Measurements from ENCODE around the gene CATSPERE.

The CATSPERE gene, protein sequence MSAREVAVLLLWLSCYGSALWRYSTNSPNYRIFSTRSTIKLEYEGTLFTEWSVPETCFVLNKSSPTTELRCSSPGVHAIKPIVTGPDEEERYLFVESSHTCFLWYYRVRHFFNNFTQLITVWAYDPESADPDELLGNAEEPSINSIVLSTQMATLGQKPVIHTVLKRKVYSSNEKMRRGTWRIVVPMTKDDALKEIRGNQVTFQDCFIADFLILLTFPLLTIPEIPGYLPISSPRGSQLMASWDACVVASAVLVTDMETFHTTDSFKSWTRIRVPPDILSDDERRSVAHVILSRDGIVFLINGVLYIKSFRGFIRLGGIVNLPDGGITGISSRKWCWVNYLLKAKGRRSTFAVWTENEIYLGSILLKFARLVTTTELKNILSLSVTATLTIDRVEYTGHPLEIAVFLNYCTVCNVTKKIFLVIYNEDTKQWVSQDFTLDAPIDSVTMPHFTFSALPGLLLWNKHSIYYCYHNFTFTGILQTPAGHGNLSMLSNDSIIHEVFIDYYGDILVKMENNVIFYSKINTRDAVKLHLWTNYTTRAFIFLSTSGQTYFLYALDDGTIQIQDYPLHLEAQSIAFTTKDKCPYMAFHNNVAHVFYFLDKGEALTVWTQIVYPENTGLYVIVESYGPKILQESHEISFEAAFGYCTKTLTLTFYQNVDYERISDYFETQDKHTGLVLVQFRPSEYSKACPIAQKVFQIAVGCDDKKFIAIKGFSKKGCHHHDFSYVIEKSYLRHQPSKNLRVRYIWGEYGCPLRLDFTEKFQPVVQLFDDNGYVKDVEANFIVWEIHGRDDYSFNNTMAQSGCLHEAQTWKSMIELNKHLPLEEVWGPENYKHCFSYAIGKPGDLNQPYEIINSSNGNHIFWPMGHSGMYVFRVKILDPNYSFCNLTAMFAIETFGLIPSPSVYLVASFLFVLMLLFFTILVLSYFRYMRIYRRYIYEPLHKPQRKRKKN

DNA sequence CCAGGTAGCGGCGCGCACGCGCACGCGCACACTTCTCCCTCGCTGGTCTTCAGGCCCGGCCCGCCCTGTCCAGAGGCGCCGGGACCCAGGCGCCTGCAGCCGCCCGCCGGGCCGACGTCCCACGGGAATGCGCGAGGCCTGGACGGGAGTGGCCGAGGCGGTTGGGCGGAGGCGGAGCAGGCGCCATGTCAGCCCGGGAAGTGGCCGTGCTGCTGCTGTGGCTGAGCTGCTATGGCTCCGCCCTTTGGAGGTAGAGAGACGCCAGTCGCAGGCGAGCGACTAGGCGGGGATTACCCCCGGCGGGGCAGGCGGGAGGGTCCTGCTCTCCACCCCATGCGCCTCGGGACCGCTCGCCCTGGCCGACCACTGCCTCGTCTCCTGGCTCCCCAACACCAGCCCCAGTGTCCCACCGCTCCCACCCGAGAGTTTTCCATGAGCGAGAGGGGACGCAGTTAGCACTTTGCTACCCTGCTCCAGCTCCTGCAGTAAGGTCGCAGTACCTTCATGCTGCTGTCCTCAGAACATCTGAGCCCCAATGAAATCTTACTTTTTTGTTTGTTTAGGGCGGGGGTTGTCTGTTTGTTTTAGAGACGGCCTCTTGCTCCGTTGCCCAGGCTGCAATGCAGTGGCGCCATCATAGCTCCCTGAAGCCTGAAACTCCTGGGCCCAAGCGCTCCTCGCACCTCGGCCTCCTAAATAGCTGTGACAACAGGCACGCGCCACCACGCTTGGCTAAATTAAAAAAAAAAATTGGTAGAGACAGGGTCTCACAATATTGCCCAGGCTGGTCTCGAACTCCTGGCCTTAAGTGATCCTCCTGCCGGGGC, at the start of gene CATSPERE:
TSS of gene CATSPERE (plus strand) at position 29 of the 827 bp plus-strand sequence. CDS start at position 186, 157 bp downstream.
- peak; percentile 93 for DNase-seq

- DNase-seq, result no peak
These were observed 48.9 kb upstream of the CATSPERE start for GRCh38 chr1:244412176-244412575.

DNA sequence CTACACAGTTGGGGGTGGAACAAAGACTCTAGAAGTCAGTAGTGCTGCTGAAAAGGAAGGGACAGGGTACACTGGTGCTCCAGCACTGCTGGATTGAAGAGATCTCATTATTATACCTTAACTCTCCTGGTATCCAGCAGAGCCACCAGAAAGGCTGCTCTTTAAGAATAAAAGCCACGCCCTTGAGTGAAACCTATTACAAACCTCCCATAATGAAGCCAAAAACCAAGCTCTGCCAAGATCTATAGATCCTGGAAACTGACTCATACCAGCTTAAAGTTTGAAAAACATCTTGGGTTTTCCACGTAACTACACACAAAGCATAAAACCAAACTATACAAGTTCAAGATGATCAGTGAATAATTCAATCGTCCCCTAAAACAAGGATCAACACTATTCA, 47.3 kb upstream of the CATSPERE start:
- DNase-seq, result no peak

- no peak for DNase-seq
These were observed 46.5 kb upstream of the CATSPERE start for GRCh38 chr1:244414543-244414942.

DNA sequence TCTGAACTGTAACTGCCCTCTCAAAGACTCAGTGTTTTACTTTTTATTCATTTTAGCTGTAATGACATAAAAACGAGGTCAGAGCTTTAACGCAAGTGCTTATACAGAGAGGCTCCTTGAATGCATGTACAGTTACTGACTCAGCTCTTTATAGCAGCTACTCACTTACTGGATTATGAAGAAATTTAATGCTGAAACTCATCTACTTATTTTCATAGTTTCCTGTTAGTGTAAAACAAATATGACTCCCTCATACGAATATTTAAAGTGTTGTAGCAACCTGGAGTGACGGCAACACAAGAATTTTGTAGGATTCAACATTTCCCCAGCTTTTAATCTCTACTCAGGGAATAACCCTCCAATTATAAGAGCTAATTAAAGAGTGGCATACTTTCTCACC, 42.0 kb upstream of the CATSPERE start:
- DNase-seq, result no peak

GRCh38 chr1:244422174-244422573, 38.9 kb upstream of the CATSPERE start:
- DNase-seq, result no peak

GRCh38 chr1:244424649-244425334, 36.3 kb upstream of the CATSPERE start:
- DNase-seq, result no peak

GRCh38 chr1:244427647-244428046, 33.4 kb upstream of the CATSPERE start:
- DNase-seq, result no peak

GRCh38 chr1:244429818-244430217, 31.3 kb upstream of the CATSPERE start:
- no peak for DNase-seq

DNA sequence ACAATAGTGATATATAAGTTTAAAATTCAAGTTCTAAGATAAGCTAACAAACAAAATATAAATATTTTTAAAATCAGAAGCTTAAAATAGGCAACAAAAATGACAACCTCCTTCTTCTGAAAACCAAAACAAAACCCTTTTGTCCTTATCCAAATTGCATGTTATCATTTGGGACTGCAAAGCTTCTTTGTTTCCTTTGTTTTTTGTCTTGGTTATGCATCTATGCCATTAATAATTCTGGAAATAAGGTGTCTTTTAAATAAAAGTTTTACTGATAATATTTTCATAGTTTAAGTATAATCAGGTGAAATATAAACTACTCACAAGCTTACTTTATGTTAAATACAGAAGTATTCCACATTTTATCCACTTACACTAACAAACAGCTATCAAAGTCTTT, 29.9 kb upstream of the CATSPERE start:
- no peak for DNase-seq

- DNase-seq, result no peak
These were observed 25.4 kb upstream of the CATSPERE start for GRCh38 chr1:244435562-244436205.

DNA sequence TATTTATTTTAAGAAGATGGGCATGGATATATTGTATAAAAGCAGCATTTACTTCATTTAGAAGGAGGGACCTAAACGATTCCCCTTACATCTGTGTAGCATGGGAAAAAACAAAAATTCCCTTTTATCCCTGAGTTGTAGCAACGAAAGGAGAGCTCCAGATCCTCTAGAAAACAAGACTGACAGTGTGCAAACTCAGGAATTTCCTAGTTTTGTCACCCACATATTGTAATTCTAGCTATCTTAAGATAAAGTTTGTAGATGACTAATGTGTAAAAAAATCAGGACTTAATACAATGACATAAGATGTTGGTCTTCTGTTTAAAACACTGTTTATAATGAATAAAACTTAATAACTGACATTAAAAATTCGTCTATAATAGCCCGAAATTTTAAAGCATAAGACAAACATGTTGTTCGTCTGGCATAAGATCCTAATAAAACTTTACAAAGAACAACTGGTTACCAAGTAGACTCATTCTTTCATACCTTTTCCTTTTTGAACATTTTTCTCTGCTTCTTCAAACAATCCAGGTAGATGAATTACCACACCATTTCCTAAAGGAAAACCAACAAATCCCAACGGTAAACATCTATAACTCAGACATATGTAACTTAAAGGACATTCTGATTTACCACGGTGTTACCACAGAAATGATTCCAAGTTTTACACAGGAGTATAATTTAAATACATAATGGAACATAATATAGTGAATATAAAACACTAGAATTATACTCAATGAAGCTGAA, 24.6 kb upstream of the CATSPERE start:
- no peak for DNase-seq

DNA sequence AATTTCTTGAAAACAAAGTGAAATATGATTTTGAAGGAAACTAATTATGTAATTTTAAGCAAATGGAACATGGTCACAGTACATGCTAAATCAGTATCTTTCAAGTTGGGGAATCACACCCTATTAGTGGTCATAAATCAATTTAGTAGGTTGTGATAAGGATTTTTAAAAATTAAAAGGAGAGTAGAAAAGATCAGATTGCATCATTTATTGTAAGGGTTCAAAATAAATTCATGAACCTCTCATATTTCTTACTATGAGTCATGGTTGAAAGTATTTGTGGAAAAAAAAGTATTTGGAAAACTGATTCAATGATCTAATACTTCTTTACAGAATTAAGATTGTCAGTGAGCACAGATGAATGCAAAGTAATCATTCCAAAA, 24.0 kb upstream of the CATSPERE start:
- DNase-seq, result no peak

GRCh38 chr1:244439391-244440032, 21.6 kb upstream of the CATSPERE start:
- DNase-seq, result no peak

GRCh38 chr1:244442850-244443249, 18.2 kb upstream of the CATSPERE start:
- DNase-seq, result no peak

DNA sequence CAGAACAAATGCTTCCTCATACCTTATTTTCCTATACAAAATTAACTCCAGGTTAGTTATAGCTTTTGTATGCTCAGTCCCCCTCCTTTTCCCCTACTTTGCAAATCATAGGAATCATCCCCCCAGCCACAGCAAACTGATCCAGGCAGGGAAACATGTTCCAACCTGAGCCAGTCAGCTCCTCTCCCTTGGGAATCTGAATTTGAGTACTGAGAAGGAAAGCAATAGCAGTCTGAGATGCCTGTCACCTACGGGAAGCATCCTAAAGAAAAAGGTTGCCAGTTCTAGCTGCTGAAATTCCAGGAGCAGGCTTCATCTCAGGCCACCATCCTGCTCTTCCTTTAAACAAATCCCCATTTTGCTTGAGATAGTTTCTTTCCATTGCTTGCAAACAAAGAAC, 16.2 kb upstream of the CATSPERE start:
- DNase-seq, result no peak

DNA sequence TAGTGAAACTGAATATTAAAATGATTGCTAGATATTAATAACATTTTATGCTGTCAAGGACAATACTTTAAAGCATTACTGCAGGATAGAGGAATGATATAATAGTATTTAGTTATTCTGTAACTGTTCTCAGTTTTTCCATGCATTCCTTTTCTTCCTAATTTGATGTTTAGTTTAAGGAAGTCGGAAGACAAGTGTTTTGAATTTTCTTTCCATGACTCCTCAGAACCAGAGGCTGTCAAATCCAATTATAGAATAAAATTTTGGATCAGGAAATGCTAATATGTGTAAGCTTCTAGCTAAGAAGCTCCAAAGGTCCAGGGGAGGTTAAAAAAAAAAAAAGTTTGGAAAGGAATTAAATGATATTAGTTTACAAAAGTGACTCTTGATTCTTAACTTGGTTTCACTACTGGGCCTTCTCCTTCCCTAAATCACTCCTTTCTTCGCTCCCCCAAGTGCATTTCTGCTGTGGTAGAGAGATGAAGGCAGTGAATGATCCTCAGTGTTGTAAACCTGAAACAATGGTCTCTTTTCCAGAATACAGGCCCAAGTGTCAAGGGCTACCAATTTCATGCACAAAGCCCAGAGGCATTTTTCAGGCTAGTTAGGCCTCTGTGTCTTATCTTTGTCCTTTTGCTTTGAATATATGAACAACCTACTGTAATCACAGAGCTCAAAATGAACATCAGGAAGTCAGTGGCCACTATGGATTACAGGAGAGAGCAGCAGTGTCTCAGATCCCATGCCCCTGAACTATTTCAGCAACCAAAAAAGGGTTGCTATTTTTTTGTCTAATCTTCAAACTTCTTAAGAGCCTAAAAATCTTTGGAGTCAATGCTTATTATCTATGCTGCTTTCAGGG, 15.5 kb upstream of the CATSPERE start:
- DNase-seq, result no peak

DNA sequence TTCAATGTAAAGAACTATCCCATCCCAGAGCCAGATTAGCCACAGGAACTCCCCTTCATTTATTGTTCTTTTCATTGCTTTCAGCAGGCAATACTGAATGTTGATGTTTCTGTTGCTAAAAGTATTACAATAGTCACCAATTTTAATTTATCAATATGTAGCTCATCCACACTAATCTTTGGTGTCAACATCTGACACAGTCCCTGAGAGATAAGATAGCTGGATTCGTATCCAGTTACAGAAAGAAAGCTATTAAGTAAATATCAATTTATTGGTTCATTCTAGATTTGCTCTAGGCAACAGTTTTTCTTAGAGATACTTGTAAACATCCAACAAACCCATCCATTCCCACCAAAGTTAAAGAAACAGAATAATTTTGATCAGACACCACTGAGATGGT, 14.0 kb upstream of the CATSPERE start:
- DNase-seq, result no peak

- DNase-seq, result no peak
These were observed 13.5 kb upstream of the CATSPERE start for GRCh38 chr1:244447552-244447951.
